T follicular helper cell (primary cell): ENCODE data around the gene ENTR1.

Source experiments
- DNase-seq: peaks from one replicate; pipeline ENCODE4 v3.0.0-alpha.2; 2020; ENCODE audit warnings: low read depth

ENTR1 gene

DNA sequence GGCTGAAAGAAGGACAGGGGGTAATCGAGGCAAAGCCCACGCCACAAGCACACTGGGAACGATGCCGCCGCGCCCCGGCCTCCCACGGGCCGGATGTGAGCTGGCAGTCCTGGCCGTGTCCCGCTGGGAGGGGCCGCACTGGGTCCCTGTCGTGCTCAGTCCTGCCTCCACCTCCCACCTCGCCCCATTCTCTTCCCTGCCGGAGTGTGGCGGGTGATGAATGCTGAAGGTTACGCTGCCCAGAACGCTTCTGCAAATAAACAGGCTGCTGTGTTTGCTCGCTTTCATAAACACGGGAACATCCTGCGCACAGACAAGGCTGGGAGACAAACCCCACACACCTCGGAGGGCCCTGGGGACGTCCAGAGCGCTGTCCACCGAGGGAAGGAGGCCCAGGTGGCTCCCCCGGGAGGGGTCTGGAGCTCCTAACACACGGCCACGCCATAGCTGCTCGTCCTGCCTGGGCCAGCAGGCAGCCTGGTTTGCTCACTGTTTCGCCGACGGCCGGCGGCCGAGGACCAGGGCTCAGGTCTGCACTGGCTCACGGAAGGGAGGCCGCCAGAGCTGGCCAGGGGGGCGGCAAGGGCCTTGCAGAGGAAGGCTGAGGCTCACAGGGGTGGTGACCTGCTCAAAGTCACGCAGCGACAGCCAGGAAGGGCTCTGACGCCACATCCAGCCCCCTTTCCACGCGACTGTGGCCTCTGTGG, 49.2 kb downstream of the ENTR1 start:
- no peak for DNase-seq

- DNase-seq, result no peak
These were observed 50.4 kb downstream of the ENTR1 start for GRCh38 chr9:136359774-136360718.

DNA sequence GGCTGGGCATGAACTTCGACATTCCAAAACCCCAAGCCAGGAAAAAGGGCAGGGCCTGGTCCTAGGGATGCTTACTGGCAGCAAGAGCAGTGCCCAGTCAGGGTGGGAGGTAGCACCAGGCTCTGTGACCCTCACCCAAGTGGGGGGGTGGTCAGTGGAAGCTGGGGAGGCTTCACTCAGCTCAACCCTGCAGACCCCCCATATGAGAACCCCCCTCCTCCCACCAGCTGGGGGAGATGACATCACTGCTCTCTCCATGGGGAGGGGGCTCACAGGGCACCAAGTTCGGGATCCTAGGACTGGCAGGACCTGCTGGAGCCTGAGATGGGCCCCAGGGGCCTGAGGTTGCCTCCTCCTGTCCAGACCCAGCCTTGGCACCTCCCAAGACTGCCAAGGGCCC, 51.5 kb downstream of the ENTR1 start:
- no peak for DNase-seq

DNA sequence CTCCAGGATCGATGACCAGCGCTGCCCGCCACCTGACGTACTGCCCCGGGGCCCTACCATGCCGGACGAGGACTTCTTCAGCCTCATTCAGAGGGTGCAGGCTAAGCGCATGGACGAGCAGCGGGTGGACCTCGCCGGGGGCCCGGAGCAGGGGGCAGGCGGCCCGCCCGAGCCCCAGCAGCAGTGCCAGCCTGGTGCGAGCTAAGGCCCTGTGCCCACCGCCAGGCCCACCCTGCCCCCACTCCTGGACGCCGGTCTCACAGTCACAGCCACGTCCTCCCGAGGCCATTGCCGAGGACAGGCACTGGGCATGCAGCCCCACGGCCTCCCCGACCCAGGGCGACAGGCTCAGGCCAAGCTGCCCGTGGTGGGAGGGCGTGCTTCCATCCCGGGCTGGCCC, 52.4 kb downstream of the ENTR1 start:
- no peak for DNase-seq

- no peak for DNase-seq
These were observed 53.1 kb downstream of the ENTR1 start for GRCh38 chr9:136357202-136357725.

DNA sequence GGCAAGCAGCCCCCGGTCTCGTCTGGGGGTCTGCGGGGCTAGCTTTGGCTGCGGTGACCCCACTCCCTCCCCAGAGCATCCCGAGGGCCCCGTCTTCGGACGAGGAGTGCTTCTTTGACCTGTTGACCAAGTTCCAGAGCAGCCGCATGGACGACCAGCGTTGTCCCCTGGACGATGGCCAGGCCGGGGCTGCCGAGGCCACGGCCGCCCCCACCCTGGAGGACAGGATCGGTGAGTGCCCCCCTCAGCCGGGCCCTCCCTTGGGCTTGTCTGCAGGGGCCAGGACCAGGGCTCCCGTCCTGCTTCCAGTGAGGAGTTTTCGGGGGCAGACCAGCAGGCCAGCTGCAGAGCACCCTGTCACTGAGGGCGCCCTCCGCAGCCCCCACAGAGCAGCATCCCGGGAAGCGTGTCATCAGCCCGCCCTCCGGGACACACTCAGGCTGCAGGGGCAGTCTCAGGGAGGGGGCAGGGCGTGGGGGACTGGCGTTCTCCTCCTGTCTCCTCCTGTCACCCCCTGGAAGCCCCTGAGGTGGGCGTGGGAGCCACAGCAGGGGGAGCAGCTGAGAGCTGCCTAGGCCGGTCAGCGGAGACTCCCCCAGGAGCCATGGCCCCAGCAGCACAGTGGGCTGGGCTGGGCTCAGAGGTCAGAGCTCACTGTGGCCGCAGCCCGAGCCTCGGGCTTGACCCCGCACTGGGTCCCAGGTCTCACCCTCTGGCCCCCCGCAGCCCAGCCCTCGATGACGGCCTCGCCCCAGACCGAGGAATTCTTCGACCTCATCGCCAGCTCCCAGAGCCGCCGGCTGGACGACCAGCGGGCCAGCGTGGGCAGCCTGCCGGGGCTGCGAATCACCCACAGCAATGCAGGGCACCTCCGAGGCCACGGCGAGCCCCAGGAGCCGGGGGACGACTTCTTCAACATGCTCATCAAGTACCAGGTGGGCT, 54.5 kb downstream of the ENTR1 start:
- DNase-seq, result no peak

GRCh38 chr9:136354592-136355085, 55.8 kb downstream of the ENTR1 start:
- no peak for DNase-seq

DNA sequence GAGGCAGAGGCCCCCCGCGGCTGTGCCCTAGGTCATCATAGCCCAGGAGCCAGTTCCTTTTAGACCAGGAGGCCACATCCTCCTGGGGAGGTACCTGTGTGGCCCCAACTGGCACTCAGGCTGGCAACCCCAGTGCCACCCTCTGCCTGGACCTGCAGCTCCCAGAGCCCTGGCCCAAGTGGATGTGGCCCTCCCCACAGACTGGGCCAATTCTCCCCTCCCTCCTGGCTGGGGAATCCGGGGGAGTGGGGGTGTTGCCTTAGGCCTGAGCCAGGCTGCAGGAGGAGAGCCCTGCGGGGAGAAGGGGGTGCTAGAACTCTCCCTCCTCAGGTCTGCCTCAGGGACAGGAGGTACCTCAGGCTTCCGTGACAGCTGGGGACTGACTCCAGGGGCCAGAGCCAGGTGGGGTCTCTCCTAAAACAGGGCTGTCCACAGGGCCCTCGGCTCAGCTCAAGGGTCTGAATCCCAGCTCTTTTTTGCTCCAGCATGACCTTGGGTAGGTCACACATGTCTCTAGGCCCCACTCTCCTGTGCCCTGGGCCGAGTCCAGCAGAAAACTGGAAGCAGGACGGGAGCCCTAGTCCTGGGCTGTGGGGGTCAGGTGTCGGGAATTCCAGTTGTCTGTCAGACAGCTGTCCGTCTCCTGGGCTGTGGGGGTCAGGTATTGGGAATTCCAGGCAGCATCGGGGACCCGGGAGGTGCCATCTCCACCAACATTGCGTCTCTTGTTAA, 56.5 kb downstream of the ENTR1 start:
- DNase-seq, result no peak

DNA sequence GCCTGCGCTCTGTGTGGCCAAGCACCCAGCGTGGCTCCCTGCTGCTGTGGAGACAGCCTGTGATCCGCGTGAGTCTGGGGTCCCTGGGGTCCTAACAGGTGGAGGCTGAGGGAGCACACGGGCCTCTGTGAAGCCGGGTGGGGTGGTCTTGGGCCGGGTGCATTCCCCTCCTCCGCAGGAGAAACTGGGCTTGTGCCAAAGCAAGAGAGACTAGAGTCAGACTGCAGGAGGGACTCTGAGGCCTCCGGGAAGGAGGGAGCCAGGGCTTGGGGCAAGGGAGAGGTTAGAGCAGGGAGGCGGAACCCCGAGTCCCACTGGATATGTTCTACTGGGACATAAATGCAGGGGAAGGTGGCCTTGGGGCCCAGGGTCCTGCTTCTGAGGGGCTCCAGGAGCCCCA, 57.3 kb downstream of the ENTR1 start:
- DNase-seq, result no peak

GRCh38 chr9:136352682-136353081, 57.7 kb downstream of the ENTR1 start:
- DNase-seq, result no peak
